DMS114 treated with DMSO at 0.1 percent for 48 hours (cell line): ENCODE results near the gene UGT1A1.

Experiments used
- DNase-seq: peaks from one replicate; lab custom pipeline; 2025; ENCODE audit not compliant: unreplicated experiment; lab: John Stamatoyannopoulos, UW

Gene UGT1A1

GRCh38 chr2:233756429-233757081 lies 3.5 kb upstream of the UGT1A1 start:
- no peak for DNase-seq

GRCh38 chr2:233758141-233758540 lies 1.9 kb upstream of the UGT1A1 start:
- no peak for DNase-seq

- no peak for DNase-seq
Observed at GRCh38 chr2:233758849-233759248, 1.2 kb upstream of the UGT1A1 start.

GRCh38 chr2:233761040-233761769 lies 1.1 kb downstream of the UGT1A1 start:
- no peak for DNase-seq

GRCh38 chr2:233764264-233764663 lies 4.2 kb downstream of the UGT1A1 start:
- no peak for DNase-seq

- DNase-seq, result no peak
Observed at GRCh38 chr2:233764761-233765160, 4.7 kb downstream of the UGT1A1 start.

- no peak for DNase-seq
Observed at GRCh38 chr2:233766416-233766815, 6.3 kb downstream of the UGT1A1 start.

- no peak for DNase-seq
Observed at GRCh38 chr2:233768076-233768475, 8.0 kb downstream of the UGT1A1 start.

GRCh38 chr2:233769260-233769659 lies 9.2 kb downstream of the UGT1A1 start:
- DNase-seq, result no peak

- DNase-seq, result no peak
Observed at GRCh38 chr2:233772153-233772552, 12.1 kb downstream of the UGT1A1 start.

GRCh38 chr2:233772583-233772982 lies 12.5 kb downstream of the UGT1A1 start:
- DNase-seq, result no peak

GRCh38 chr2:233773854-233774253 lies 13.8 kb downstream of the UGT1A1 start:
- no peak for DNase-seq

GRCh38 chr2:233775414-233775813 lies 15.3 kb downstream of the UGT1A1 start:
- no peak for DNase-seq

- no peak for DNase-seq
Observed at GRCh38 chr2:233778030-233778429, 18.0 kb downstream of the UGT1A1 start, which contains the start of gene MROH2A. MROH2A (plus strand) TSS chr2:233778330; CDS start chr2:233779359, 1,029 bp downstream.

GRCh38 chr2:233779722-233780121 lies 19.7 kb downstream of the UGT1A1 start:
- DNase-seq, result no peak

- DNase-seq, result no peak
Observed at GRCh38 chr2:233780771-233781170, 20.7 kb downstream of the UGT1A1 start.

GRCh38 chr2:233789554-233789953 lies 29.5 kb downstream of the UGT1A1 start:
- DNase-seq, result no peak

- DNase-seq, result no peak
Observed at GRCh38 chr2:233791151-233791882, 31.2 kb downstream of the UGT1A1 start.

- no peak for DNase-seq
Observed at GRCh38 chr2:233791883-233792329, 31.8 kb downstream of the UGT1A1 start.

GRCh38 chr2:233792720-233793119 lies 32.6 kb downstream of the UGT1A1 start:
- no peak for DNase-seq

- DNase-seq, result no peak
Observed at GRCh38 chr2:233793465-233794127, 33.5 kb downstream of the UGT1A1 start.
